GM12878 (cell line): ENCODE data around the gene VANGL1. TPM values are rescaled to one million over a fixed set of nuclear protein-coding genes. Genes with fewer than 3 reads are reported as not detected.

Experiments used
- ATAC-seq: fragments of 200-7000 bp; cut with Tn5 transposase; 3 replicates; pipeline ENCODE4 v1.9.1; 2020; ENCODE audit warnings: mild to moderate bottlenecking, moderate library complexity
- BruUV-seq: library from RNA; stranded (reverse); fragments of 400-500 nt; replicated peaks from 2 replicates; lab custom pipeline; 2021; lab: Mats Ljungman, UMichigan
- CTCF ChIA-PET: fragments of 300-600 bp; sonication (Branson Sonifier 250); formaldehyde crosslinking; extraction: SDS; loops from one replicate; lab custom pipeline; 2021; ENCODE audit warnings: inconsistent platforms; lab: Yijun Ruan, JAX
- POLR2A ChIA-PET: fragments of 350-600 bp; formaldehyde crosslinking; extraction: SDS; loops from one replicate; lab custom pipeline; 2021; ENCODE audit warnings: inconsistent platforms; lab: Charles Lee
- RAD21 ChIA-PET: fragments of 300-600 bp; sonication (Branson Sonifier 250); formaldehyde crosslinking; loops from one replicate; lab custom pipeline; 2023; ENCODE audit warnings: antibody characterized with exemption; ENCODE audit not compliant: unreplicated experiment; lab: Charles Lee
- SMC1A ChIA-PET: fragments of 300-600 bp; sonication (Branson Sonifier 250); formaldehyde crosslinking; loops from one replicate; lab custom pipeline; 2023; ENCODE audit not compliant: unreplicated experiment, uncharacterized antibody; lab: Charles Lee
- DNase-seq: peaks from one replicate; pipeline ENCODE4 v3.0.0-alpha.2; 2011; ENCODE audit warnings: low read depth, low spot score
- FAIRE-seq: peaks from 3 replicates; lab custom pipeline; 2011; peaks lifted over from hg19 to GRCh38; lab: Jason Lieb, UNC
- H2AFZ ChIP-seq: 2 replicates; pipeline ENCODE4 v1.6.0; 2011; ENCODE audit warnings: low read depth, low read length, control low read depth; ENCODE audit not compliant: control insufficient read depth
- H3K27ac ChIP-seq: 2 replicates; pipeline ENCODE4 v1.5.1; 2011; ENCODE audit warnings: control low read depth; ENCODE audit not compliant: control insufficient read depth, insufficient read depth
- H3K27me3 ChIP-seq, 2 experiments: replicated peaks in 1 of 2; 2 replicates each; pipeline versions ENCODE4 v1.6.0 to v1.6.1; 2011; ENCODE audit warnings: low read length in 1 of 2; ENCODE audit not compliant: control insufficient read depth in 2 of 2, insufficient read depth in 2 of 2
- H3K36me3 ChIP-seq, 2 experiments: 2 replicates each; pipeline ENCODE4 v1.5.1; 2011; ENCODE audit warnings: low read length in 1 of 2; ENCODE audit not compliant: control insufficient read depth in 2 of 2, insufficient read depth in 2 of 2
- H3K4me1 ChIP-seq: 2 replicates; pipeline ENCODE4 v1.6.1; 2011; ENCODE audit warnings: mild to moderate bottlenecking, low read length, moderate library complexity, mixed read lengths; ENCODE audit not compliant: control insufficient read depth, insufficient read depth
- H3K4me2 ChIP-seq: 2 replicates; pipeline ENCODE4 v1.6.0; 2011; ENCODE audit warnings: control low read depth; ENCODE audit not compliant: control insufficient read depth, insufficient read depth
- H3K4me3 ChIP-seq: fragments of 200-600 bp; sonication (generic); 2 replicates; pipeline ENCODE4 v1.5.1; 2016
- H3K79me2 ChIP-seq: 2 replicates; pipeline ENCODE4 v1.6.0; 2011; ENCODE audit warnings: low read length; ENCODE audit not compliant: control insufficient read depth, insufficient read depth
- H3K9ac ChIP-seq: 2 replicates; pipeline ENCODE4 v1.8.0; 2011; ENCODE audit warnings: low read length, control low read depth, mixed read lengths; ENCODE audit not compliant: control insufficient read depth, insufficient read depth
- H3K9me3 ChIP-seq: replicated peaks from 3 replicates; pipeline ENCODE4 v1.5.1; 2011; ENCODE audit warnings: mild to moderate bottlenecking, low read length; ENCODE audit not compliant: control insufficient read depth, insufficient read depth
- H4K20me1 ChIP-seq: 2 replicates; pipeline ENCODE4 v1.6.0; 2011; ENCODE audit not compliant: control insufficient read depth, insufficient read depth
- CBFB ChIP-seq: IDR thresholded peaks from 2 replicates; pipeline ENCODE4 v1.6.1; 2016; ENCODE audit warnings: antibody characterized with exemption, low read depth
- CREM ChIP-seq: IDR thresholded peaks from 2 replicates; pipeline ENCODE4 v1.6.1; 2014; ENCODE audit warnings: antibody characterized with exemption, low read depth
- DPF2 ChIP-seq: fragments of 450-650 bp; IDR thresholded peaks from 2 replicates; pipeline ENCODE4 v1.6.1; 2017; ENCODE audit warnings: mild to moderate bottlenecking
- MYC ChIP-seq: IDR thresholded peaks from 2 replicates; pipeline ENCODE4 v1.6.1; 2011; ENCODE audit warnings: mild to moderate bottlenecking, low read length, moderate library complexity, inconsistent platforms; ENCODE audit not compliant: insufficient read depth, insufficient replicate concordance, insufficient read length, severe bottlenecking
- NBN ChIP-seq: fragments of 450-650 bp; IDR thresholded peaks from 2 replicates; pipeline ENCODE4 v1.6.1; 2016
- POLR2AphosphoS2 ChIP-seq: IDR thresholded peaks from 2 replicates; pipeline ENCODE4 v1.6.1; 2011; ENCODE audit warnings: low read depth, mild to moderate bottlenecking, low read length, improper control_type of control experiment, moderate library complexity
- POU2F2 ChIP-seq: IDR thresholded peaks from 3 replicates; pipeline ENCODE4 v1.6.1; 2011; ENCODE audit warnings: low read depth, mild to moderate bottlenecking, low read length, borderline replicate concordance
- SREBF2 ChIP-seq: IDR thresholded peaks from 2 replicates; pipeline ENCODE4 v1.6.1; 2012; ENCODE audit warnings: mild to moderate bottlenecking, low read length
- SUPT20H ChIP-seq: IDR thresholded peaks from 2 replicates; pipeline ENCODE4 v1.6.1; 2011; ENCODE audit warnings: low read depth, mild to moderate bottlenecking, low read length, moderate library complexity, borderline replicate concordance; ENCODE audit not compliant: control insufficient read depth
- SUZ12 ChIP-seq: fragments of 200-600 bp; sonication (generic); IDR thresholded peaks from one replicate; pipeline ENCODE4 v1.6.1; 2018; ENCODE audit warnings: antibody characterized with exemption, mild to moderate bottlenecking; ENCODE audit not compliant: unreplicated experiment
- TCF12 ChIP-seq: IDR thresholded peaks from 2 replicates; pipeline ENCODE4 v1.6.1; 2011; ENCODE audit warnings: low read depth, mild to moderate bottlenecking, low read length
- WGBS: methylation state at CpG from one replicate; pipeline ENCODE4 v1.1.6; 2016; ENCODE audit warnings: low lambda C conversion rate; ENCODE audit not compliant: insufficient replicate concordance, insufficient coverage; ENCODE audit errors: missing lambda C conversion rate; 5-methylcytosine and 5-hydroxymethylcytosine counted together
- in situ Hi-C: fragments of 300-500 bp; cut with MboI; formaldehyde crosslinking; loops from 9 replicates; pipeline ENCODE4 v1.14.3; 2018; ENCODE audit warnings: mixed read lengths
- intact Hi-C: fragments of 100-400 bp; cut with micrococcal nuclease; formaldehyde crosslinking; loops from one replicate; pipeline ENCODE4 v1.14.2; 2022; ENCODE audit not compliant: unreplicated experiment
- polyA plus RNA-seq, 11 experiments: library from polyadenylated mRNA; depleted of rRNA in 4 of 11; unstranded in 6 of 11; stranded (reverse) in 5 of 11; fragments of >200 nt; fragmentation: Nextera tagmentation in 4 of 11; fragmentation: Illumina TruSeq in 1 of 11; extraction: Ambion mirVana in 4 of 11; extraction: Trizol in 1 of 11; gene quantifications; 1 replicate in 1 of 11; 2 replicates in 10 of 11; pipeline versions ENCODE4 v1.2.1 to v1.2.3, GENCODE V29; 2011 to 2016; ENCODE audit warnings: inconsistent platforms in 2 of 11, missing spikeins in 2 of 11, low read depth in 1 of 11
- total RNA-seq, 4 experiments: library from RNA; depleted of rRNA in 3 of 4; stranded (reverse); fragments of >200 nt in 3 of 4; fragmentation: Illumina TruSeq in 1 of 4; extraction: Trizol in 1 of 4; gene quantifications; 2 replicates each; pipeline versions ENCODE4 v1.2.1 to v1.2.3, GENCODE V29; 2013 to 2021
- TF ChIP-seq, protein P1 (sequence below): fragments of 450-650 bp; IDR thresholded peaks from 2 replicates; pipeline ENCODE4 v1.6.1; 2014; ENCODE audit warnings: mild to moderate bottlenecking

Gene VANGL1
- total and polyA plus RNA-seq, 10 of the 15 experiments (the other 5 are each of a cell fraction or from before 2014, with no cell fraction given), result 0.71 to 12.9 (median 6.3) TPM

DNA sequence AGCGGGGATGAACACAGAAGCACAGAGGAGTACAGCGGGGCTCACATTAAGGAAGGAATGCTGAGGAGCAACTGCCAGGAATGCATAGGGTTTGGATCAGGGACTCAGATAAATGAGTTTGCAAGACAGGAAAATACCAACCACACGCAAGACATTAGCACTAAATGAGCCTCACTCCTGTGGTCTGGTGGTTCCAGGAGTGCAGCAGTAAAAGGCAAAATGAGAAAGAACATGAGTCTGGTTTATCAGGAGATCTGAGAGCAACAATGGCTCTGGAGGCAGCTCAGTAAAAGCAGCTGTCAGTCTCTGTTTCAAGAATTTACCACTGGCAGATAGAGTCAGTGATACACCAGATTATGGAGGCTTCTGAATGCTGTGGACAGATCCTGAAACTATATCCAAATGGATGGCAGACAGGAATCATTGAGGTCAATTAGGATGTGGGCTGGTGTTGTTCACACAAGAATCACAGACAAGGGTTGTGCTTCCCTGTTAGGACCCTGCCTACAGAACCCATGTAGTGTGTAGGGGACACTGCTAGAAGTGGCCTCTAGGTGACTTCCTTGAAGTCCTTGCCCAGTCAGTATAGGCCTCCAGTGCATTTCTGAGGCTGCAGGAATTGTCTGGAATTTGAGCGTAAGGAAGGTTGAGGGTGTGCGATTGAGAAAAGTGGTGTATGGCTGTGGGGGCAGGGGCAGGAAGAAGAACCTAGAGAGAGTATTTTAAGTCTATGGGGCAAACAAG, 76.4 kb downstream of the VANGL1 start:
- ChIA-PET POLR2A (no interaction called here), SMC1A (interaction anchor here (0.6 to 2.6 kb wide), 6 partner anchors 28 to 263 kb away, joined by 3 to 21 read pairs (median 4); no protein-coding TSS in a partner anchor), CTCF (interaction anchor here (1.2 to 9.1 kb wide), 6 partner anchors 9 to 263 kb away, joined by 3 to 72 read pairs (median 6); partner anchors contain the start of gene CASQ2), RAD21 (interaction anchor here (0.7 to 1.7 kb wide), 5 partner anchors 47 to 263 kb away, joined by 3 to 8 read pairs (median 4); no protein-coding TSS in a partner anchor)
- Histone ChIP-seq H4K20me1 (no peaks in the 10 kb centered on the region), H3K27me3 (no peaks in the 10 kb centered on the region; a peak in 2 of 4 replicates), H3K4me2 (no peak overlapping the region), H3K9ac (no peak overlapping the region), H3K79me2 (no peaks in the 10 kb centered on the region), H3K4me1 (no peaks in the 10 kb centered on the region), H3K9me3 (no peaks in the 10 kb centered on the region), H2AFZ (no peak overlapping the region), H3K27ac (no peak overlapping the region), H3K4me3 (no peak overlapping the region), H3K36me3 (no peaks in the 10 kb centered on the region)
- BruUV-seq, result no TSS peak
- intact Hi-C loops (loop anchor here (5.0 kb wide), 1 partner anchor 264 kb away; no protein-coding TSS in a partner anchor), in situ Hi-C loops (loop anchor here (5.0 kb wide), 1 partner anchor 54 kb away; no protein-coding TSS in a partner anchor)
- no peak for DNase-seq
- TF ChIP-seq SUPT20H (no peak), NBN (no peak), CREM (no peak), CBFB (no peak), MYC (no peak), SUZ12 (no peak), POLR2AphosphoS2 (no peak), TCF12 (no peak), DPF2 (no peak), SREBF2 (no peak), POU2F2 (no peak)
- TF ChIP-seq, protein P1, sequence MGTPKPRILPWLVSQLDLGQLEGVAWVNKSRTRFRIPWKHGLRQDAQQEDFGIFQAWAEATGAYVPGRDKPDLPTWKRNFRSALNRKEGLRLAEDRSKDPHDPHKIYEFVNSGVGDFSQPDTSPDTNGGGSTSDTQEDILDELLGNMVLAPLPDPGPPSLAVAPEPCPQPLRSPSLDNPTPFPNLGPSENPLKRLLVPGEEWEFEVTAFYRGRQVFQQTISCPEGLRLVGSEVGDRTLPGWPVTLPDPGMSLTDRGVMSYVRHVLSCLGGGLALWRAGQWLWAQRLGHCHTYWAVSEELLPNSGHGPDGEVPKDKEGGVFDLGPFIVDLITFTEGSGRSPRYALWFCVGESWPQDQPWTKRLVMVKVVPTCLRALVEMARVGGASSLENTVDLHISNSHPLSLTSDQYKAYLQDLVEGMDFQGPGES, result no peak
- ATAC-seq, result 0 out of 3 replicates have a peak, but pooled peaks have one; percentile 36
- WGBS, result 67% methylated on average over 5 of the region's 5 CpGs
- FAIRE-seq, result no peak
